Activated naive CD8-positive, alpha-beta T cell (primary cell): ENCODE measurements around the gene IPPK.
A peak's percentile ranks its signal among the peaks of the same experiment; 100 is the strongest.

Experiments used
- H3K27ac Mint-ChIP-seq: one replicate; pipeline ENCODE4 v1.8.0; 2021; ENCODE audit warnings: mixed read lengths
- H3K27me3 Mint-ChIP-seq: one replicate; pipeline ENCODE4 v1.8.0; 2021; ENCODE audit warnings: mixed read lengths
- H3K36me3 Mint-ChIP-seq: one replicate; pipeline ENCODE4 v1.8.0; 2021; ENCODE audit warnings: mixed read lengths
- H3K4me1 Mint-ChIP-seq: one replicate; pipeline ENCODE4 v1.8.0; 2021; ENCODE audit warnings: low read depth, mixed read lengths
- H3K4me3 Mint-ChIP-seq: one replicate; pipeline ENCODE4 v1.8.0; 2021; ENCODE audit warnings: mild to moderate bottlenecking, mixed read lengths
- H3K9me3 Mint-ChIP-seq: one replicate; pipeline ENCODE4 v1.8.0; 2021; ENCODE audit warnings: low read depth, mixed read lengths

IPPK gene

GRCh38 chr9:92669890-92670708 lies at the start of gene IPPK:
TSS of gene IPPK (minus strand) at chr9:92670131. CDS start at chr9:92669988, 143 bp downstream.
- Mint-ChIP-seq H3K4me1 (peaks cover 32% of the 10 kb centered on the region), H3K27me3 (no peaks in the 10 kb centered on the region), H3K9me3 (no peaks in the 10 kb centered on the region), H3K27ac (peak within 1 kb of the TSS; percentile 93), H3K36me3 (no peaks in the 10 kb centered on the region), H3K4me3 (peak within 1 kb of the TSS; percentile 95)

- H3K4me3 Mint-ChIP-seq: no peak overlapping the region
- H3K36me3 Mint-ChIP-seq: peaks cover under 1% of the 10 kb centered on the region
These were observed 49.2 kb upstream of the IPPK start for GRCh38 chr9:92719028-92719647.

DNA sequence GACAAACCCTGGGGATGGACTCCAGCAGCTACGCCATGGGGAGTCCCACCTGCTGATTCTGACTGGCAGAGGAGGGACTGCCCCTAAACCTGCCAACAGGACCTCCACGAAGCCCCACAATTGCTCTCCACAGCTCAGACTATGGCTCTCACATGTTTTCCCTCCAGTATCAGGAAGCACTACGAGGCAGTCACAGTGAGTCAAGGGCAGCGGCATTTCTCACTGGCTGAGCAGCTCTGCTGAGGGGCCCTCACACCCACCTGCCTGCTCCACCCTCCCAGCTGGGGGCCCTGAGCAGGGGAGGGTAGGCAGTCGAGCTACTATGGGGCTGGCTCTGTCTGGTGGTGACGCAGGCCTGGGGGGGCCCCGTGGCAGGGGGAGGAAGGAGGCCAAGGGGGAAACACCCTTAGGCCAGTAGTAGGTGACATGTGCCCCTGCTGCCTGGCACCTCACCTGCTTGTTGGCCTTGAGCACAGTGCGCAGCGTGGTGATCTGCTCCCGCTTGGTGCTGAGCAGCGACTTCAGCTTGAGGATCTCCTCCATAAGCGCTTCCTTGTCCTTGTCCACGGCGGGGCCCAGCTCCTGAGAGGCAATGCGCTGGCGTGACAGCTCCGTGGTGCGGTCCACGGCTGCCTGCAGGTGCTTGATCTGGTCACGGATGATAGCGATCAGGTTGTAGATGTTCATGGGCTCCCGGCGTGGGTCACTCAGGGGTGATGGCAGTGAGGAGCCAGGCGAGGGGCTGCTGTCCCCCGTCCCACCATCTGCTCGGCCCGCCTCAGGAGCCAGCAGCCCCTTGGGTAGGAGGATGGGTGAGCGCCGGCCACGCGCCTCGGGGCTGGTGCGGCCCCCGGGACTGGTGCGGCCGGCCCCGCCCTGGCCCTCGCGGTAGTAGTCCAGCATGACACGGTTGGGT lies 48.4 kb upstream of the IPPK start:
- Mint-ChIP-seq H3K4me3 (no peak overlapping the region), H3K27ac (no peak overlapping the region), H3K9me3 (no peaks in the 10 kb centered on the region), H3K4me1 (no peaks in the 10 kb centered on the region), H3K27me3 (no peaks in the 10 kb centered on the region), H3K36me3 (no peaks in the 10 kb centered on the region)

More at GRCh38 chr9:92719028-92719647, 49.2 kb upstream of the IPPK start:
- H3K4me1 Mint-ChIP-seq: no peaks in the 10 kb centered on the region
- no peaks in the 10 kb centered on the region for H3K9me3 Mint-ChIP-seq
- H3K27ac Mint-ChIP-seq: no peak overlapping the region
- no peaks in the 10 kb centered on the region for H3K27me3 Mint-ChIP-seq

GRCh38 chr9:92717201-92718085 lies 47.5 kb upstream of the IPPK start:
- no peaks in the 10 kb centered on the region for H3K9me3 Mint-ChIP-seq
- H3K4me3 Mint-ChIP-seq: no peak overlapping the region
- no peak overlapping the region for H3K27ac Mint-ChIP-seq
- peaks cover 5% of the 10 kb centered on the region for H3K4me1 Mint-ChIP-seq
- H3K36me3 Mint-ChIP-seq: peaks cover 2% of the 10 kb centered on the region
- H3K27me3 Mint-ChIP-seq: no peaks in the 10 kb centered on the region

GRCh38 chr9:92716557-92716956 lies 46.6 kb upstream of the IPPK start:
- no peaks in the 10 kb centered on the region for H3K9me3 Mint-ChIP-seq
- H3K4me1 Mint-ChIP-seq: peaks cover 13% of the 10 kb centered on the region
- no peaks in the 10 kb centered on the region for H3K27me3 Mint-ChIP-seq
- H3K4me3 Mint-ChIP-seq: no peak overlapping the region
- no peak overlapping the region for H3K27ac Mint-ChIP-seq
- H3K36me3 Mint-ChIP-seq: peaks cover 2% of the 10 kb centered on the region

- H3K9me3 Mint-ChIP-seq: no peaks in the 10 kb centered on the region
- no peaks in the 10 kb centered on the region for H3K27me3 Mint-ChIP-seq
- no peak overlapping the region for H3K27ac Mint-ChIP-seq
- H3K36me3 Mint-ChIP-seq: peaks cover 4% of the 10 kb centered on the region
- H3K4me1 Mint-ChIP-seq: peaks cover 18% of the 10 kb centered on the region
- H3K4me3 Mint-ChIP-seq: no peak overlapping the region
These were observed 45.7 kb upstream of the IPPK start for GRCh38 chr9:92715488-92716231.

DNA sequence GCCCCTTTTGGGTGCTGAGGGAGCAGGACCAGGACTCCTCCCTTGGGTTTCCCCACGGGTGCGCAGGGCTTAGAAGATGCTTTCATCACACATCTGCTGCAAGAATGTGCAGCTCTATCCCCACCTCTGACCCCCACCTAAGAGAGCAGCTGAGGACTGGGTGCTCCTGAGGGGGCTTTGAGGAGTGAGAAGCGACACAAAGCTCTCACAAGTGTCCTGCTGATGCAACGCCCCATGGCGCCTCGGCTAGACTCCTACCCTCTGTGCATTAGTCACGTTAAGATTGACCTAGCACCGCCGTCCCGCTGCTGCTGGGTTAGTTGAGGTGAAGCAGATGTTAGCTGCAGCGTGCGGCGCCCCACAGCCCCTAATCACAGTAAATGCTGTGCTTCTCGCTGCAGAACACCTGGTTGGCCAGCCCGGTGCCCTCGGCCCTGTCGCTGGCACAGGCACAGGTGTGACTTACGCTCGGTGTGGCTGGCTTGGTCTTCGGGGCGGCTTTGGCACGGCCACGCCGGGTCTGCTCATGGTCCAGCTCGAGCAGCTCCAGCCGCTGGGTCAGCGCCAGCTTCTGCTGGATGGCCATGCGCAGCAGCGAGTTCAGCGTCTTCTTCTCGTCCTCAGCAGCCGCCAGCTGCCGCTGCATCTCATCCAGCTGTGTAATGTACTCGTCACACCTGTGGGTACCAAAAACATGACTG lies 45.0 kb upstream of the IPPK start:
- Mint-ChIP-seq H3K9me3 (no peaks in the 10 kb centered on the region), H3K4me1 (peaks cover 18% of the 10 kb centered on the region), H3K4me3 (no peak overlapping the region), H3K27ac (no peak overlapping the region), H3K27me3 (no peaks in the 10 kb centered on the region), H3K36me3 (peaks cover 4% of the 10 kb centered on the region)

GRCh38 chr9:92714016-92714415 lies 44.1 kb upstream of the IPPK start:
- Mint-ChIP-seq H3K36me3 (peaks cover 4% of the 10 kb centered on the region), H3K4me3 (no peak overlapping the region)

GRCh38 chr9:92713528-92713927 lies 43.6 kb upstream of the IPPK start:
- peaks cover 4% of the 10 kb centered on the region for H3K36me3 Mint-ChIP-seq
- H3K27me3 Mint-ChIP-seq: no peaks in the 10 kb centered on the region
- no peak overlapping the region for H3K27ac Mint-ChIP-seq

More at GRCh38 chr9:92714016-92714415, 44.1 kb upstream of the IPPK start:
- H3K27ac Mint-ChIP-seq: no peak overlapping the region
- H3K4me1 Mint-ChIP-seq: peaks cover 18% of the 10 kb centered on the region
- no peaks in the 10 kb centered on the region for H3K27me3 Mint-ChIP-seq
- H3K9me3 Mint-ChIP-seq: no peaks in the 10 kb centered on the region

DNA sequence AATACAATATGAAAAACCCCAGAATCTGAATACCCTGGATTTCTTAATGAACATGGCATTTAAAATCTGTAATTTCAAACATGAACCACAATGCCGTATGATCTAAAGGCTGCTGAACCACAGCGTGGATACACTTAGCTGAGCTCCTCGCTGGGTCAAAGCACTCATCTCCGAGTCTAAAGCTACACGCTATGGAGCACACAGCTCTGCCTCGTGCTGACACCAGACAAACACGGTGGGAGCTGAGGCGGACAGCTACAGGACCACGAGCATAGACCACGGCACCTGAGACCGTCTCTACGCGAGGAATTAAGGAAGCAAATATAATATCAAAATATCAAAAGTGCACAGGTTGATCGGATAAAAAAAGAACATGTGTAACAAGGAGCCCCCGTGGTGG lies 42.8 kb upstream of the IPPK start:
- Mint-ChIP-seq H3K36me3 (peaks cover 4% of the 10 kb centered on the region), H3K9me3 (no peaks in the 10 kb centered on the region), H3K4me1 (peaks cover 18% of the 10 kb centered on the region), H3K27me3 (no peaks in the 10 kb centered on the region), H3K4me3 (no peak overlapping the region), H3K27ac (no peak overlapping the region)

More at GRCh38 chr9:92713528-92713927, 43.6 kb upstream of the IPPK start:
- H3K9me3 Mint-ChIP-seq: no peaks in the 10 kb centered on the region
- H3K4me3 Mint-ChIP-seq: no peak overlapping the region
- peaks cover 18% of the 10 kb centered on the region for H3K4me1 Mint-ChIP-seq

DNA sequence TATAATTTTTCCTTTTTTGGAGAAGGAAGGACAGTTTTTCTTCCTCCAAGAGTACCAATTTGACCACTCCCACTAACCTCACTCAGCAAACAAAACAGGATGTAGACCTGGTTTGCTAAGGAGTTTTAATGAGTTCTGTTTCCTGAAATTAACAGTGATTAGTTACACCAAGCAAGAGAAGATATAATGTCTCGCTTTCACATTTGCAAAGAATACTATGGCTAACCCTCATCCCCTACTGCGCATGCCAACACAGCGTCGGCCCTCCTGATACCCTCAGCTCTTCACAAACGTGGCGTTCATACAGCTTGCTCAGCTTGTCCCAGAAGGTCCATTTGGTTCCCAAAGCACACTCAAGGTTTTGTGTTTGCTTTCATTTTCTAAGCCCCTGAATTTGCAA lies 41.9 kb upstream of the IPPK start:
- Mint-ChIP-seq H3K27ac (peak overlapping the region; percentile 78), H3K27me3 (no peaks in the 10 kb centered on the region), H3K4me1 (peaks cover 18% of the 10 kb centered on the region), H3K4me3 (peak overlapping the region; percentile 39), H3K9me3 (no peaks in the 10 kb centered on the region), H3K36me3 (peaks cover 4% of the 10 kb centered on the region)

DNA sequence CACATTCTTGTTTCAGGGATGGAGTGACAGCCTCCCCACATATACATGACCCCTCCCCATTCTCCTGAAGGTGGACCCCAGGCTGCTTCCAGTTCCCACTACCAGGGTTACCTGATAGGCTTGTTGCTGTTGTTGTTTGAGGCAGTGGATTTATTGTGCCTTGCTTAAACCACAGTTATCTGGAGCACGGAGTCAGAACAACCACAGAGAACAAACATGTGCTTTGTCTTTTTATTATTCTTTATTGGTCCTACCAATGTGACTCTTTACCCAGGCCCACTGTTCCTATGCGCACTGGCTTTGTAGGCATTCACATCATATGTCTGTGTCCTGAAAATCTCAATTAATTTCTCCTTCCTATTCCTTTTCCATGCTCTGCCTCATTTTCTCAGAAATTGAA lies 41.2 kb upstream of the IPPK start:
- Mint-ChIP-seq H3K4me3 (no peak overlapping the region), H3K36me3 (peaks cover 5% of the 10 kb centered on the region), H3K9me3 (no peaks in the 10 kb centered on the region), H3K27me3 (no peaks in the 10 kb centered on the region), H3K27ac (no peak overlapping the region), H3K4me1 (peaks cover 21% of the 10 kb centered on the region)

- no peaks in the 10 kb centered on the region for H3K27me3 Mint-ChIP-seq
- H3K27ac Mint-ChIP-seq: no peak overlapping the region
- no peak overlapping the region for H3K4me3 Mint-ChIP-seq
- H3K4me1 Mint-ChIP-seq: peaks cover 23% of the 10 kb centered on the region
- no peaks in the 10 kb centered on the region for H3K9me3 Mint-ChIP-seq
- peaks cover 6% of the 10 kb centered on the region for H3K36me3 Mint-ChIP-seq
These were observed 40.4 kb upstream of the IPPK start for GRCh38 chr9:92710368-92710767.
